ENCODE measurements around the gene ATP2A1.
"Not testable (repeated sequence)": the region's sequence is repeated elsewhere in the genome, so short reads cannot be mapped to it uniquely, and the experiment has no call there.

ATP2A1 gene

GRCh38 chr16:28935346-28935745, 57.1 kb downstream of the ATP2A1 start:
- no peak for DNase-seq (ENCODE audit: low read depth in 2 of 2)

- DNase-seq (ENCODE audit: low read depth in 2 of 2): peak; percentile 64 to 67
Observed at GRCh38 chr16:28935924-28936783, 57.9 kb downstream of the ATP2A1 start.

GRCh38 chr16:28936784-28937155, 58.5 kb downstream of the ATP2A1 start:
- DNase-seq (ENCODE audit: low read depth in 2 of 2): no peak

- no peak for DNase-seq (ENCODE audit: low read depth in 2 of 2)
Observed at GRCh38 chr16:28937222-28937876, 59.1 kb downstream of the ATP2A1 start.

GRCh38 chr16:28938721-28939120, 60.4 kb downstream of the ATP2A1 start:
- DNase-seq (ENCODE audit: low read depth in 2 of 2): no peak

- not testable (repeated sequence) for DNase-seq (ENCODE audit: low read depth in 2 of 2)
Observed at GRCh38 chr16:28939825-28940224, 61.5 kb downstream of the ATP2A1 start.

GRCh38 chr16:28943281-28943680, 65.0 kb downstream of the ATP2A1 start:
- DNase-seq (ENCODE audit: low read depth in 2 of 2): no peak

- DNase-seq (ENCODE audit: low read depth in 2 of 2): no peak
Observed at GRCh38 chr16:28946681-28947080, 68.4 kb downstream of the ATP2A1 start.

- peak; percentile 99 to 100 for DNase-seq (ENCODE audit: low read depth in 2 of 2)
Observed at GRCh38 chr16:28950648-28951409, 72.5 kb downstream of the ATP2A1 start, which contains the start of gene NFATC2IP. TSS of gene NFATC2IP (plus strand) at chr16:28950937. CDS start at chr16:28951012, 75 bp downstream.

GRCh38 chr16:28951410-28951943, 73.2 kb downstream of the ATP2A1 start:
- DNase-seq (ENCODE audit: low read depth in 2 of 2): no peak
